ENCODE results near the gene CCDC85C. TPM values are rescaled to one million over a fixed set of nuclear protein-coding genes. Genes with fewer than 3 reads are reported as not detected.

CCDC85C gene
- total and polyA plus RNA-seq, 10 donors, result 1.6 to 12.4 (median 8.1) TPM

- WGBS, 5 donors, result 63 to 77% (median 67%) methylated on average over 9 to 10 of the region's 10 CpGs
- no peak for DNase-seq
- TF ChIP-seq POLR2A (IDR thresholded peaks at IDR 0.05) (no peak), CTCF (IDR thresholded peaks at IDR 0.05 in 8 of 11, conservative IDR thresholded peaks at IDR 0.05 in 3 of 11) (no peak), POLR2AphosphoS5 (IDR thresholded peaks at IDR 0.05) (no peak)
These were observed 62.8 kb downstream of the CCDC85C start for GRCh38 chr14:99541211-99541610.

GRCh38 chr14:99540196-99541032, 63.6 kb downstream of the CCDC85C start:
- no peak for DNase-seq
- no peaks in the 10 kb centered on the region for H3K36me3 ChIP-seq
- intact Hi-C loops (cut with DNase I; ENCODE audit: low total_unique reads), result no loop called here
- H3K4me1 ChIP-seq, result peaks cover 6 to 80% (median 31%) of the 10 kb centered on the region in 6 donors
- TF ChIP-seq POLR2A (IDR thresholded peaks at IDR 0.05) (no peak), CTCF (IDR thresholded peaks at IDR 0.05 in 8 of 11, conservative IDR thresholded peaks at IDR 0.05 in 3 of 11) (no peak), POLR2AphosphoS5 (IDR thresholded peaks at IDR 0.05) (peak in 2 of 3 donors; percentile 31 to 41)
- no peaks in the 10 kb centered on the region for H3K27me3 ChIP-seq (replicated peaks in 1 of 7)
- no peak overlapping the region for H3K4me3 ChIP-seq
- 61 to 77% (median 71%) methylated on average over 9 to 15 of the region's 15 CpGs for WGBS, 5 donors
- H3K27ac ChIP-seq, result peak overlapping the region in 7 of 8 donors; percentile 11 to 80 (median 60)
- no peaks in the 10 kb centered on the region for H3K9me3 ChIP-seq

More at GRCh38 chr14:99541211-99541610, 62.8 kb downstream of the CCDC85C start:
- no peaks in the 10 kb centered on the region for H3K27me3 ChIP-seq (replicated peaks in 1 of 7)
- H3K4me3 ChIP-seq, result no peak overlapping the region
- intact Hi-C loops (cut with DNase I; ENCODE audit: low total_unique reads), result no loop called here
- no peaks in the 10 kb centered on the region for H3K36me3 ChIP-seq
- no peaks in the 10 kb centered on the region for H3K9me3 ChIP-seq
- H3K27ac ChIP-seq, result peak overlapping the region in 4 of 8 donors; percentile 60 to 80 (median 76)
- peaks cover 6 to 88% (median 33%) of the 10 kb centered on the region in 6 donors for H3K4me1 ChIP-seq

GRCh38 chr14:99539491-99539890, 64.5 kb downstream of the CCDC85C start:
- H3K9me3 ChIP-seq, result no peaks in the 10 kb centered on the region
- no peak overlapping the region for H3K4me3 ChIP-seq
- TF ChIP-seq POLR2AphosphoS5 (IDR thresholded peaks at IDR 0.05), result peak in 1 of 3 donors; percentile 37
- TF ChIP-seq POLR2A (IDR thresholded peaks at IDR 0.05), result no peak
- H3K27ac ChIP-seq, result peak overlapping the region in 7 of 8 donors; percentile 17 to 80 (median 60)
- H3K4me1 ChIP-seq, result peaks cover 6 to 71% (median 30%) of the 10 kb centered on the region in 6 donors
- no peak for DNase-seq
- intact Hi-C loops (cut with DNase I; ENCODE audit: low total_unique reads), result no loop called here
- WGBS, 5 donors, result 26 to 38% (median 35%) methylated on average over 9 of the region's 9 CpGs
- H3K27me3 ChIP-seq (replicated peaks in 1 of 7), result no peaks in the 10 kb centered on the region
- no peaks in the 10 kb centered on the region for H3K36me3 ChIP-seq

- 57 to 66% (median 60%) methylated on average over 2 to 5 of the region's 5 CpGs for WGBS, 5 donors
- H3K9me3 ChIP-seq, result no peaks in the 10 kb centered on the region
- TF ChIP-seq CTCF (IDR thresholded peaks at IDR 0.05 in 8 of 11, conservative IDR thresholded peaks at IDR 0.05 in 3 of 11) (no peak), POLR2AphosphoS5 (IDR thresholded peaks at IDR 0.05) (no peak), POLR2A (IDR thresholded peaks at IDR 0.05) (no peak)
- intact Hi-C loops (cut with DNase I; ENCODE audit: low total_unique reads), result no loop called here
- H3K27ac ChIP-seq, result peak overlapping the region in 5 of 8 donors; percentile 10 to 80 (median 50)
- DNase-seq, result no peak
- no peaks in the 10 kb centered on the region for H3K36me3 ChIP-seq
- H3K4me3 ChIP-seq, result no peak overlapping the region
- H3K27me3 ChIP-seq (replicated peaks in 1 of 7), result no peaks in the 10 kb centered on the region
- peaks cover 6 to 67% (median 30%) of the 10 kb centered on the region in 6 donors for H3K4me1 ChIP-seq
These were observed 65.3 kb downstream of the CCDC85C start for GRCh38 chr14:99538733-99539132.

All from spleen (tissue), 11 donors.